Stimulated activated CD8-positive, alpha-beta memory T cell treated with anti-CD3 and anti-CD28 coated beads, Interleukin-12 subunit alpha, Interleukin-12 subunit beta, amount 100 ng/mL, for 24 hours (primary cell): ENCODE measurements around the gene AKNA.
"Not testable (repeated sequence)": the region's sequence is repeated elsewhere in the genome, so short reads cannot be mapped to it uniquely, and the experiment has no call there.

ENCODE experiments used
- DNase-seq: peaks from one replicate; pipeline ENCODE4 v3.0.0-alpha.2; 2020; ENCODE audit errors: extremely low read depth

The AKNA gene

DNA sequence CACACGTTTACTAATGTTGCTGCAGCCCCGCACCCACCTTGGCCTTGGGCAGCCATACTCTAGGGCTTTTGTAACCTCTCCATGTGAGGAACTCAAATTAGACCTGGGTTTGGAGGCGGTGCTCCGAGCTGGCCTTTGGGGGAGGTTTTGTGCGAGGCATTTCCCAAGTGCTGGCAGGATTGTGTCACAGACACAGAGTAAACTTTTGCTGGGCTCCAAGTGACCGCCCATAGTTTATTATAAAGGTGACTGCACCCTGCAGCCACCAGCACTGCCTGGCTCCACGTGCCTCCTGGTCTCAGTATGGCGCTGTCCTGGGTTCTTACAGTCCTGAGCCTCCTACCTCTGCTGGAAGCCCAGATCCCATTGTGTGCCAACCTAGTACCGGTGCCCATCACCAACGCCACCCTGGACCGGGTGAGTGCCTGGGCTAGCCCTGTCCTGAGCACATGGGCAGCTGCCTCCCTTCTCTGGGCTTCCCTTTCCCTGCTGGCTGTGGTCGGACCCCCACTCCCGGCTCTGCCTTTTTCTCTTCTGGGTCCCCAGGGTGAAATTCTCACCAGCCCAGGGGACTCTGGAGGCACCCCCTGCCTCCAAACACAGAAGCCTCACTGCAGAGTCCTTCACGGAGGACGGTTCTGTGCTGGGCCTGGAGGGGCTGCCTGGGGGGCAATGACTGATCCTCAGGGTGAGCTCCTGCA is 64.8 kb downstream of the AKNA start, which contains the start of gene ORM1:
Gene ORM1, plus strand, starts transcription at position 268 of the 701 bp plus-strand sequence. Its CDS starts 36 bp downstream, at position 304.
- DNase-seq = not testable (repeated sequence)

DNA sequence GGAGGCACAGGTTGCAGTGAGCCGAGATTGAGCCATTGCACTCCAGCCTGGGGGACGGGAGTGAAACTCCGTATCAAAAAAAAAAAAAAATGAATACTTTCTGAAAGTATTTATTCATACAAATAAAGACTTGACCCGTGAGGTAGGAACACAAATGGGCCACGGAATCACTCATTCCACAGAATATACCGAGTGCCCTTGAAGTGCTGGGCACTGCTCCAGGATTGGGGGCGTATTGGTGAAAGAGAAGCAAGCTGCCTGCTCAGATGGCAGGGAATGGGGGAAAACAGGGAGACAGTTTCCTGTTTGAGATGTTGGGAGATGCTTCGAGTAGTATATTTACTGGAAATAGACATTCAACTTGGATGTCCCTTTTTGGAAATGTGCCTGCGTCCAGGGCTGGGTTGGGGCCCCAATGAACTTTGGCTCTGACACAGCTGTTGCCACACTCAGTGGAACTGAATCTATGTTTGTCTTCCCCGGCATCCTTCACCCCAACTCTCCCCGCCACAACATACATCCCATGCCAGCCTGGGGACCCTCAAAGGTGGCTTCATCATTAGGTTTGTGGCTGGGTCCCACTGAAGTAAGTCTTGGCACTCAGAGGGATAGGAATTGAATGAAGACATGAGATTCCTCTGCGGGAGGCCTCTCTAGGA is 65.5 kb downstream of the AKNA start:
- not testable (repeated sequence) for DNase-seq

- no peak for DNase-seq
Observed at GRCh38 chr9:114321759-114322158, 66.0 kb downstream of the AKNA start.

- not testable (repeated sequence) for DNase-seq
Observed at GRCh38 chr9:114320710-114321109, 67.1 kb downstream of the AKNA start.

- DNase-seq = no peak
Observed at GRCh38 chr9:114319147-114319546, 68.6 kb downstream of the AKNA start.

- no peak for DNase-seq
Observed at GRCh38 chr9:114318416-114318815, 69.4 kb downstream of the AKNA start.

GRCh38 chr9:114317665-114318357 is 70.0 kb downstream of the AKNA start:
- DNase-seq = no peak

- no peak for DNase-seq
Observed at GRCh38 chr9:114316605-114317230, 71.1 kb downstream of the AKNA start.

GRCh38 chr9:114315723-114316363 is 71.9 kb downstream of the AKNA start:
- no peak for DNase-seq

- DNase-seq = no peak
Observed at GRCh38 chr9:114314881-114315722, 72.7 kb downstream of the AKNA start.

DNA sequence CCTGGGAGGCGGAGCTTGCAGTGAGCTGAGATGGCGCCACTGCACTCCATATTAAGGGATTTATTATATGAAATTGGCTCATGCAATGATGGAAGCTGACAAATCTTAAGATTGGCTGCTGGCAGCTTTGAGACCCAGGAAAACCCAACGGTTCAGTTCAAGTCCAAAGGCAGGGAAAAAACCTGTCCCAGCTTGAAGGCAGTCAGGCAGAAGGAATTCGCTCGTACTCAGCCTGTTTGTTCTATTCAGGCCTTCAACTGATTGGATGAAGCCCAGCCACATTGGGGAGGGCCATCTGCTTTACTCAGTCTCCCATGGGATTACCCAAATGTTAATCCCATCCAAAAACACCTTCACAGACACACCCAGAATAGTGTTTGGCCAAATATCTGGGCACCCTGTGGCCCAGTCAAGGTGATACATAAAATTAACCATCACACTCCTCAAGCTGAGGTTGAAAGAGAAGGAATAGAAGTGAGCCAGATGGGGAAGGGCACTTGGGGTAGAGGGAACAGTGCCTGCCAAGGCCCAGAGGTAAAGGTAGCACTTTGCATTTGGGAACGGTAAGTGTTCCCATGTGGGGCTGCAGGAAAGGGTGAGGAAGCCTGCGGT is 73.4 kb downstream of the AKNA start:
- no peak for DNase-seq

GRCh38 chr9:114313186-114313585 is 74.6 kb downstream of the AKNA start:
- DNase-seq = no peak

- DNase-seq = no peak
Observed at GRCh38 chr9:114312513-114312875, 75.3 kb downstream of the AKNA start.

GRCh38 chr9:114311571-114312512 is 75.9 kb downstream of the AKNA start:
- no peak for DNase-seq

DNA sequence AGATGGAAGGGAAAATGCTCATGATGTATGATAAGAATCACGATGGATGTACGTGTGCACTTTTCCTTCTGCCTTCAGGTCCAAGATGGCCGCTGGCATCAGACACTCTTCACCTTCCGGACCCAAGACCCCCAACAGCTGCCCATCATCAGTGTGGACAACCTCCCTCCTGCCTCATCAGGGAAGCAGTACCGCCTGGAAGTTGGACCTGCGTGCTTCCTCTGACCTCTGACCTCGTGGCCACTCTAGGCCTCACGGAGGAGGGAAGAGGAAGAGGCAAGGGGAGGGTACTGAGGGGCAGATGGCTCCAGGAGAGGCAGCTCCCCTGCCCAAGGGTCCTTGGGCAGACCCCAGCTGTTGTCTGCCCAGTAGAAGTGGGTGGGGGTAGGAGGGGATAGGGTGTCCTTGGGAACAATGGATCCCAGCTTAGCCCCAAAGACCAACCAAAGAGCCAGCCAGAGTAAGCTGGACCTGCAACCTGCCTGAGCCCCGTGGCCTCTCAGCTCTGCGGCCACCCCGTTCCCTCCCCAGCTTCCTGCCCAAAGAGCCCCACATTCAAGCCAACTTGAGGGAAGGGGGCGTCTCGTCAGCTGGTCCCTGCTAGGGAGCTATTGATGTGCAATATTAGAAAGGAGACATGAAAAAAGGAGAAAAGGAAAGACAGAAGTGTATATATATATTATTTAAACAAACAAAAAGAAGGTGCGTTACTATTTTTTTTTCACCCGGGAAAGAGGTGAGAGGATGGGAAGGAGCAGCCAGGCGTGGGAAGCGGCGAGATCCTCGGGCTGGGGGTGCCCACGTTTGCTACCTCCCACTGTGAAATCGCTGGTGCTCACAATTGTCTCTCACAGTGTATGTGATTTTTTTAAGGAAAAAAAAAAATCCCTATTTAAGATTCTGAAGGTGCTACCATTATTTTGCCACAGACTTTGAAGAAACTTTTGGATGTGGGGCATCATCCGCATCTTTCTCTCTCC is 77.0 kb downstream of the AKNA start:
- no peak for DNase-seq

DNA sequence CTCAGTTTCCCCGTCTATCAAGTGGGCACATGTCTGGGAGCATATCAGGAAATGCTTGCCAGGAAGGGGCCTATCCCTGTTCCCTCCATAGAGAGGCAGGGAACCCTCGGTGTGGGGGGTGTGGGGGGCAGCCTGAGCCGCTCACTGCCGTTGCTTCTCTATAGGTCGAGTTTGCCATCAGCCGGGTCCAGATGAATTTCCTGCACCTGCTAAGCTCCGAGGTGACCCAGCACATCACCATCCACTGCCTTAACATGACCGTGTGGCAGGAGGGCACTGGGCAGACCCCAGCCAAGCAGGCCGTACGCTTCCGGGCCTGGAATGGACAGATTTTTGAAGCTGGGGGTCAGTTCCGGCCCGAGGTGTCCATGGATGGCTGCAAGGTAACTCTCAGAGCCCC is 78.7 kb downstream of the AKNA start:
- DNase-seq = no peak

DNA sequence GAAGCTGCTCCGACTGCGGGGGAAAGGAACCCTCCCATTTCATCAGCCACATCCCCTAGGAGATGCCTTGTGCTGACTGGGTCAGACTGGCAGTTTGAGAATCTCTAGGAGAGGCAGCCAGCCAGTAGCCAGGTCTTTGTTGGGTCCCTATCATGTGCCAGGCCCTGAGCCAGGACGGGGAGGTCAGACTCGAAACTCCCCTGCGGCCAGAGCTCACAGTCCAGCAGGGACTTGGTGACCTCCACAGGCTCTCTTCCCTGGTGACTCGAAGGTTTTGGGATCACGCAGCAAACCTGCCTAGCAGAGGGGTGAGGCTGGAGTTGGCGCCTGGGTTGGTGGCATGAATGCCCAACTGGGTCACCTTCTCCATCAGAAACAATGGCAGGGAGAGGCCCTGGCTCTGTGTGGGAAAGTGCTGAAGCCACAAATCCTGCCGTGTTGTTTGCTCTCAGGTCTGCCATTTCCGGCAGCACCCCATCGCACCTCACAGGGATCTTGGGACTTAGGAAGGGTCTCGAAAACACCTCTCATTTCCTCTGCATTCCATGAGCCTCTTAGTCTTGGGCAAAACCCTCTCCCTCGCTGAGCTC is 79.3 kb downstream of the AKNA start:
- no peak for DNase-seq

- no peak for DNase-seq
Observed at GRCh38 chr9:114307899-114308267, 79.9 kb downstream of the AKNA start.
